LNCaP clone FGC (cell line): ENCODE measurements around the gene FCRL6.
A peak's percentile ranks its signal among the peaks of the same experiment; 100 is the strongest.

Experiments used
- DNase-seq: peaks from one replicate; pipeline ENCODE4 v3.0.0-alpha.2; 2011; ENCODE audit warnings: low read depth
- H3K4me3 ChIP-seq: 2 replicates; pipeline ENCODE4 v1.5.1; 2011; ENCODE audit warnings: mild to moderate bottlenecking, low read depth, low read length, control low read depth
- TF ChIP-seq, protein P1 (sequence below): IDR thresholded peaks from 2 replicates; pipeline ENCODE4 v1.5.1; 2012; ENCODE audit warnings: mild to moderate bottlenecking; ENCODE audit not compliant: control insufficient read depth, insufficient read depth; ENCODE audit errors: extremely low read depth

The FCRL6 gene

GRCh38 chr1:159841749-159842148, 39.6 kb downstream of the FCRL6 start:
- no peak for DNase-seq
- TF ChIP-seq, protein P1, sequence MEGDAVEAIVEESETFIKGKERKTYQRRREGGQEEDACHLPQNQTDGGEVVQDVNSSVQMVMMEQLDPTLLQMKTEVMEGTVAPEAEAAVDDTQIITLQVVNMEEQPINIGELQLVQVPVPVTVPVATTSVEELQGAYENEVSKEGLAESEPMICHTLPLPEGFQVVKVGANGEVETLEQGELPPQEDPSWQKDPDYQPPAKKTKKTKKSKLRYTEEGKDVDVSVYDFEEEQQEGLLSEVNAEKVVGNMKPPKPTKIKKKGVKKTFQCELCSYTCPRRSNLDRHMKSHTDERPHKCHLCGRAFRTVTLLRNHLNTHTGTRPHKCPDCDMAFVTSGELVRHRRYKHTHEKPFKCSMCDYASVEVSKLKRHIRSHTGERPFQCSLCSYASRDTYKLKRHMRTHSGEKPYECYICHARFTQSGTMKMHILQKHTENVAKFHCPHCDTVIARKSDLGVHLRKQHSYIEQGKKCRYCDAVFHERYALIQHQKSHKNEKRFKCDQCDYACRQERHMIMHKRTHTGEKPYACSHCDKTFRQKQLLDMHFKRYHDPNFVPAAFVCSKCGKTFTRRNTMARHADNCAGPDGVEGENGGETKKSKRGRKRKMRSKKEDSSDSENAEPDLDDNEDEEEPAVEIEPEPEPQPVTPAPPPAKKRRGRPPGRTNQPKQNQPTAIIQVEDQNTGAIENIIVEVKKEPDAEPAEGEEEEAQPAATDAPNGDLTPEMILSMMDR: no peak
- no peak overlapping the region for H3K4me3 ChIP-seq

DNA sequence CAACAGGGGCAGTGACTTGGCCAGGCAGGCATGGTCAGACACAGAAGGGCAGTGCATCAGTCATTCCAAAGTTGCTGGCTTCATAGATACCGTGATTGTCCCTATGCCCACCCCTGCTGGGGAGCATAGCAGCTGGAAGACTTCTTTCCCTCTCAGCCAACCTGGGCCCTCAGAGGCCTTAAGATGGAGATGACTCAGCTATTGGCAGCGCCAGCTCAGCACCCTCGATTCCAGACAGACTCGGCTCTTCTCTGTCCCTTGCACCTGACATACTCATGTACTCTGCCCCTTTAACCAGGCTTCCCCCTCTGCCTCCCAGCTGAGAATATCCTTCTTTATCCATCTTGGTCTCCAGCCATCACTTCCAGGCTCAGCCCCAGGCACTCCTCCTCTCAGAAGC, 41.3 kb downstream of the FCRL6 start:
- no peak for DNase-seq
- H3K4me3 ChIP-seq: no peak overlapping the region
- TF ChIP-seq, protein P1: no peak

GRCh38 chr1:159845751-159846629, 43.8 kb downstream of the FCRL6 start:
- DNase-seq: no peak
- TF ChIP-seq, protein P1: no peak
- H3K4me3 ChIP-seq: no peak overlapping the region

DNA sequence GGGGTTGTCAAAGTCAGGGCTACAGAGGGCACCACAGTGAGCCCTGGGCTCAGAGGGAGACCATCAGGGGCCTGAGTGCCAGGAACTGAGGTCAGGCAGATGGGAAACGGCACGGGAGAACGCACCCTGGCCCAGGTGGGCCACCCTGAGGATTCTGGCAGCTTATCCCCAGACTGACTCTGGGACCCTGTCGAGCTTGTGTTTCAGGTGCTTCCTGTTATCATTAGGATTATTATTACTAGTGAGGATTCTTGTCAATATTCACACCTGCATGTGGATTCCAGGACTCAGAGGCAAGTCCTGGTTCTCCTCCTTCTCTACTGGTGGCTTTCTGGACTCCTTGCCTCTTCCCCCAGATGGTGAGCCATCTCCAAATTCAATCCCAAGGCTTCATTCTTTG, 45.1 kb downstream of the FCRL6 start:
- TF ChIP-seq, protein P1: no peak
- DNase-seq: no peak
- H3K4me3 ChIP-seq: no peak overlapping the region

- TF ChIP-seq, protein P1: no peak
- no peak overlapping the region for H3K4me3 ChIP-seq
- no peak for DNase-seq
Observed at GRCh38 chr1:159848326-159848725, 46.2 kb downstream of the FCRL6 start.

DNA sequence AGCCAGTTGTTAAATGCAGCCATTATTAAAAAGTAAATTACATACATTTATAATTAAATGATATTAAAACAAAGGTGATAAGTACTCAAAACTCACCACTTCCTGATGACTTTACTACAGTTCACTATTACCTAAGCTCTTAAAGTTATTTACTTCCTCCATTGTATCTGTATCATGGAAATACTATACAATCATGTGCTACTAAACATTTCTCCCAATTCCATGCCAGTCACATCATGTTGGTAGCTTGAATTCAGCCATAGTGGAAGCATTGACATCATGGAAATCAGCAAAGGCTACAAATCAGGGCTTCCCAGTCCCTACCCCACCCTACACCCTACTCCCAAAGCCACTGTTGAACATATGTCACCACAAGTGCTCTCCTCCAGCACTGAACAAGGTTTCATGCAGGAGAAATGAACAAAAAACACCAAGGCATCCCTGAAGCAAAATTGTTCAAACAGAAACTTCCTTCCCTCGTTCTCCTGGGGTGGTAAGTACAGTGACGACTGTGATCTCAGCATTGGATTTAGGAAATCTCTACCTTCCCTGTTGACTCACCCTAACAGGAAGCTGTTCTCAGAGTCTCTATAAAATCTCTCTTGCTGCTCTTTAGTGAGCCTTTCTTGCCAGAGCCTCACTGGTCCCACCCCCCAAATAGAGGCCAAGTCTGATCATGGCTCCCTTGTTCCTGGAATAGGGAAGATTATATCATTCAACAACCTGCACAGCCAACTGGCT, 47.6 kb downstream of the FCRL6 start:
- TF ChIP-seq, protein P1: no peak
- DNase-seq: peak; percentile 33
- no peak overlapping the region for H3K4me3 ChIP-seq
